ENCODE results near the gene SEC24D.
A peak's percentile ranks its signal among the peaks of the same experiment; 100 is the strongest.

The SEC24D gene

GRCh38 chr4:118836301-118837120 lies 585 bp upstream of the SEC24D start (continued):
- TF ChIP-seq, protein P1, sequence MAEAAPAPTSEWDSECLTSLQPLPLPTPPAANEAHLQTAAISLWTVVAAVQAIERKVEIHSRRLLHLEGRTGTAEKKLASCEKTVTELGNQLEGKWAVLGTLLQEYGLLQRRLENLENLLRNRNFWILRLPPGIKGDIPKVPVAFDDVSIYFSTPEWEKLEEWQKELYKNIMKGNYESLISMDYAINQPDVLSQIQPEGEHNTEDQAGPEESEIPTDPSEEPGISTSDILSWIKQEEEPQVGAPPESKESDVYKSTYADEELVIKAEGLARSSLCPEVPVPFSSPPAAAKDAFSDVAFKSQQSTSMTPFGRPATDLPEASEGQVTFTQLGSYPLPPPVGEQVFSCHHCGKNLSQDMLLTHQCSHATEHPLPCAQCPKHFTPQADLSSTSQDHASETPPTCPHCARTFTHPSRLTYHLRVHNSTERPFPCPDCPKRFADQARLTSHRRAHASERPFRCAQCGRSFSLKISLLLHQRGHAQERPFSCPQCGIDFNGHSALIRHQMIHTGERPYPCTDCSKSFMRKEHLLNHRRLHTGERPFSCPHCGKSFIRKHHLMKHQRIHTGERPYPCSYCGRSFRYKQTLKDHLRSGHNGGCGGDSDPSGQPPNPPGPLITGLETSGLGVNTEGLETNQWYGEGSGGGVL (tag by site-specific recombination; IDR thresholded peaks at IDR 0.05), result peak; percentile 47; the same call in 1 of the 2 replicates
- TF ChIP-seq, protein P2, sequence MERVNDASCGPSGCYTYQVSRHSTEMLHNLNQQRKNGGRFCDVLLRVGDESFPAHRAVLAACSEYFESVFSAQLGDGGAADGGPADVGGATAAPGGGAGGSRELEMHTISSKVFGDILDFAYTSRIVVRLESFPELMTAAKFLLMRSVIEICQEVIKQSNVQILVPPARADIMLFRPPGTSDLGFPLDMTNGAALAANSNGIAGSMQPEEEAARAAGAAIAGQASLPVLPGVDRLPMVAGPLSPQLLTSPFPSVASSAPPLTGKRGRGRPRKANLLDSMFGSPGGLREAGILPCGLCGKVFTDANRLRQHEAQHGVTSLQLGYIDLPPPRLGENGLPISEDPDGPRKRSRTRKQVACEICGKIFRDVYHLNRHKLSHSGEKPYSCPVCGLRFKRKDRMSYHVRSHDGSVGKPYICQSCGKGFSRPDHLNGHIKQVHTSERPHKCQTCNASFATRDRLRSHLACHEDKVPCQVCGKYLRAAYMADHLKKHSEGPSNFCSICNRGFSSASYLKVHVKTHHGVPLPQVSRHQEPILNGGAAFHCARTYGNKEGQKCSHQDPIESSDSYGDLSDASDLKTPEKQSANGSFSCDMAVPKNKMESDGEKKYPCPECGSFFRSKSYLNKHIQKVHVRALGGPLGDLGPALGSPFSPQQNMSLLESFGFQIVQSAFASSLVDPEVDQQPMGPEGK (tag by site-specific recombination; IDR thresholded peaks at IDR 0.05), result peak; percentile 53; the same call in 1 of the 2 replicates
- peak; percentile 25 for TF ChIP-seq ZBTB17 (tag by site-specific recombination; IDR thresholded peaks at IDR 0.05)

- no peaks in the 10 kb centered on the region for H3K9me3 ChIP-seq (ENCODE audit: control insufficient read depth, insufficient read depth, low read depth, low read length)
- H3K4me1 ChIP-seq (ENCODE audit: control insufficient read depth, insufficient read depth, low read length), result peaks cover 3% of the 10 kb centered on the region; the same call in 1 of the 2 replicates
- peaks cover 0 to 24% of the 10 kb centered on the region in 2 experiments; a peak in 1 of 3 replicates for H3K36me3 ChIP-seq (ENCODE audit: control insufficient read depth in 2 of 2, insufficient read depth in 1 of 2, low read length in 2 of 2)
- CTCF ChIA-PET, result no interaction called here
- peak overlapping the region; percentile 67; the same call in 1 of the 2 replicates for H3K27ac ChIP-seq (ENCODE audit: extremely low read depth, low read depth, low read length)
- POLR2A ChIA-PET, result interaction anchor here (0.6 kb wide), 1 partner anchor 8 kb away, joined by 4 read pairs; no protein-coding TSS in a partner anchor
- H3K4me3 ChIP-seq (ENCODE audit: low read depth, low read length), result peak overlapping the region; percentile 81
- TF ChIP-seq ZNF324 (tag by site-specific recombination; IDR thresholded peaks at IDR 0.05) (no peak), SCRT2 (tag by site-specific recombination; IDR thresholded peaks at IDR 0.05) (peak; percentile 89), ZNF596 (tag by site-specific recombination; IDR thresholded peaks at IDR 0.05) (no peak), OVOL3 (tag by site-specific recombination; IDR thresholded peaks at IDR 0.05) (no peak), ZFP41 (tag by site-specific recombination; IDR thresholded peaks at IDR 0.05; ENCODE audit: borderline replicate concordance) (no peak), KLF1 (tag by site-specific recombination; IDR thresholded peaks at IDR 0.05) (no peak), ZNF391 (tag by site-specific recombination; IDR thresholded peaks at IDR 0.05; ENCODE audit: borderline replicate concordance, low read depth) (no peak), ATF2 (tag by site-specific recombination; IDR thresholded peaks at IDR 0.05; ENCODE audit: low read depth) (no peak), PRDM4 (tag by site-specific recombination; IDR thresholded peaks at IDR 0.05) (no peak), ZSCAN30 (tag by site-specific recombination; IDR thresholded peaks at IDR 0.05) (no peak), AEBP2 (tag by site-specific recombination; IDR thresholded peaks at IDR 0.05; ENCODE audit: borderline replicate concordance) (no peak), ZNF48 (tag by site-specific recombination; IDR thresholded peaks at IDR 0.05) (no peak), ZNF544 (tag by site-specific recombination; IDR thresholded peaks at IDR 0.05) (no peak), ZNF211 (tag by site-specific recombination; IDR thresholded peaks at IDR 0.05; ENCODE audit: low read depth) (no peak), ZBTB20 (tag by site-specific recombination; IDR thresholded peaks at IDR 0.05) (peak; percentile 70)
- TF ChIP-seq, protein P3, sequence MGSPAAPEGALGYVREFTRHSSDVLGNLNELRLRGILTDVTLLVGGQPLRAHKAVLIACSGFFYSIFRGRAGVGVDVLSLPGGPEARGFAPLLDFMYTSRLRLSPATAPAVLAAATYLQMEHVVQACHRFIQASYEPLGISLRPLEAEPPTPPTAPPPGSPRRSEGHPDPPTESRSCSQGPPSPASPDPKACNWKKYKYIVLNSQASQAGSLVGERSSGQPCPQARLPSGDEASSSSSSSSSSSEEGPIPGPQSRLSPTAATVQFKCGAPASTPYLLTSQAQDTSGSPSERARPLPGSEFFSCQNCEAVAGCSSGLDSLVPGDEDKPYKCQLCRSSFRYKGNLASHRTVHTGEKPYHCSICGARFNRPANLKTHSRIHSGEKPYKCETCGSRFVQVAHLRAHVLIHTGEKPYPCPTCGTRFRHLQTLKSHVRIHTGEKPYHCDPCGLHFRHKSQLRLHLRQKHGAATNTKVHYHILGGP (tag by site-specific recombination; IDR thresholded peaks at IDR 0.05), result no peak
- TF ChIP-seq, protein P4, sequence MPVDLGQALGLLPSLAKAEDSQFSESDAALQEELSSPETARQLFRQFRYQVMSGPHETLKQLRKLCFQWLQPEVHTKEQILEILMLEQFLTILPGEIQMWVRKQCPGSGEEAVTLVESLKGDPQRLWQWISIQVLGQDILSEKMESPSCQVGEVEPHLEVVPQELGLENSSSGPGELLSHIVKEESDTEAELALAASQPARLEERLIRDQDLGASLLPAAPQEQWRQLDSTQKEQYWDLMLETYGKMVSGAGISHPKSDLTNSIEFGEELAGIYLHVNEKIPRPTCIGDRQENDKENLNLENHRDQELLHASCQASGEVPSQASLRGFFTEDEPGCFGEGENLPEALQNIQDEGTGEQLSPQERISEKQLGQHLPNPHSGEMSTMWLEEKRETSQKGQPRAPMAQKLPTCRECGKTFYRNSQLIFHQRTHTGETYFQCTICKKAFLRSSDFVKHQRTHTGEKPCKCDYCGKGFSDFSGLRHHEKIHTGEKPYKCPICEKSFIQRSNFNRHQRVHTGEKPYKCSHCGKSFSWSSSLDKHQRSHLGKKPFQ (tag by site-specific recombination; IDR thresholded peaks at IDR 0.05), result no peak
These were observed 861 bp downstream of the SEC24D start for GRCh38 chr4:118834960-118835569.

Data from HEK293 (cell line).